ENCODE measurements around the gene ZBTB42.
A peak's percentile ranks its signal among the peaks of the same experiment; 100 is the strongest.

Gene ZBTB42

DNA sequence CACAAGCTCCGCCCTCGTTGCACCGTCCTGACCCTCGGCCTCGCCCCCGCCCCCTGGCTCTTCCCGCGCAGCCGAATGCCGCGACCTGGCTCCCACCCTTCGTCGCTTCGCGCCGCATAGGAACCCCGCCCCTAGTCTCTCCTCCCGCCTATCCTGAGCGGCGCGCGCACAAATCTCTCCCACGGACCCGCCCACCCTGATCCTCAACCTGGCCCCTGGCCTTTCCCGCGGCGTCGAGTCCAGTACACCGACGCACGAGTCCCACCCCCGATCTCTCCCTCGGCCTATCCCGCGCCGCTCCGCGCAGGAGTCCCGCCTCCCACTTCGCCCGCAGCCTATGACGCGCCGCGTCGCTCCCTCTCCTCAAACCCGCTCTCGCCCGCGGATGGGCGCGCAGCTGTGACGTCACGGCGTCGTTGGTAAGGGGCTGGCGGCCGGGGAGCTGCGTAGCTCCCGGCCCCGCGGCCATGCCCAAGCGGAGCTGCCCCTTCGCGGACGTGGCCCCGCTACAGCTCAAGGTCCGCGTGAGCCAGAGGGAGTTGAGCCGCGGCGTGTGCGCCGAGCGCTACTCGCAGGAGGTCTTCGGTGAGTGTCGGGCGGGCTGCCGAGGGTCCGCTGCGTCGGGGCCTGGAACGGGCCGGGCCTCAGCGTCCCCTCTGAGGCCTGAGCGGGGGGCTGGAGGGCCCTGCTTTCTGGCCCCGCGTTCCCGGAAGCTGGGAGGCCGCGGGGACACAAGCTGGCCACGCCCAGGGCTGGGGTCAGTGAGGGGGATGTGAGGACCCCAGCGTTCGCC is 48.0 kb upstream of the ZBTB42 start, which contains the start of gene SIVA1:
TSS of gene SIVA1 (plus strand) at position 413 of the 793 bp plus-strand sequence. CDS start at position 468, 55 bp downstream.
- Histone ChIP-seq H3K36me3 (ENCODE audit: control insufficient read depth in 2 of 2, insufficient read depth in 1 of 2, low read length in 2 of 2) (peaks cover 0 to 42% of the 10 kb centered on the region in 2 experiments; a peak in 1 of 3 replicates), H3K4me3 (ENCODE audit: low read depth, low read length) (peak within 1 kb of the TSS; percentile 100), H3K4me1 (ENCODE audit: control insufficient read depth, insufficient read depth, low read length) (no peaks in the 10 kb centered on the region; the same call in 1 of the 2 replicates), H3K9me3 (ENCODE audit: control insufficient read depth, insufficient read depth, low read depth, low read length) (no peaks in the 10 kb centered on the region), H3K27ac (ENCODE audit: extremely low read depth, low read depth, low read length) (peak within 1 kb of the TSS; percentile 92)
- CTCF ChIA-PET = interaction anchor here (0.6 to 1.0 kb wide), 8 partner anchors 27 to 338 kb away, joined by 3 to 7 read pairs (median 3); partner anchors contain the start of gene ADSS1
- POLR2A ChIA-PET = interaction anchor here (0.6 to 2.4 kb wide), 24 partner anchors 9 to 548 kb away, joined by 3 to 14 read pairs (median 4); partner anchors contain the start of gene CEP170B
- TF ChIP-seq KLF7 (tag by site-specific recombination; IDR thresholded peaks at IDR 0.05; ENCODE audit: borderline replicate concordance) (no peak), ZNF658 (tag by site-specific recombination; IDR thresholded peaks at IDR 0.05) (no peak), ZNF426 (tag by site-specific recombination; IDR thresholded peaks at IDR 0.05) (no peak), ZNF629 (tag by site-specific recombination; IDR thresholded peaks at IDR 0.05) (peak; percentile 99), ZNF654 (tag by site-specific recombination; IDR thresholded peaks at IDR 0.05; ENCODE audit: low read depth) (no peak), GLI4 (tag by site-specific recombination; IDR thresholded peaks at IDR 0.05) (no peak), ZFP3 (tag by site-specific recombination; IDR thresholded peaks at IDR 0.05; ENCODE audit: low read depth) (no peak), EGR2 (tag by site-specific recombination; IDR thresholded peaks at IDR 0.05; ENCODE audit: low read depth) (peak; percentile 95), ZNF155 (tag by site-specific recombination; IDR thresholded peaks at IDR 0.05) (no peak), ZNF548 (tag by site-specific recombination; IDR thresholded peaks at IDR 0.05) (no peak), ZNF302 (tag by site-specific recombination; IDR thresholded peaks at IDR 0.05; ENCODE audit: low read depth) (no peak), ZSCAN23 (tag by site-specific recombination; IDR thresholded peaks at IDR 0.05) (no peak), ZBTB17 (tag by site-specific recombination; IDR thresholded peaks at IDR 0.05) (peak; percentile 68), MEIS1 (CRISPR knock-in tag; IDR thresholded peaks at IDR 0.05; ENCODE audit: borderline replicate concordance) (no peak), ZNF792 (tag by site-specific recombination; IDR thresholded peaks at IDR 0.05) (0 out of 2 replicates have a peak, but pooled peaks have one; percentile 44), ZSCAN18 (tag by site-specific recombination; IDR thresholded peaks at IDR 0.05) (no peak), TSHZ1 (tag by site-specific recombination; IDR thresholded peaks at IDR 0.05; ENCODE audit: borderline replicate concordance) (0 out of 2 replicates have a peak, but pooled peaks have one; percentile 27), ZNF624 (tag by site-specific recombination; IDR thresholded peaks at IDR 0.05) (no peak), ZNF600 (tag by site-specific recombination; IDR thresholded peaks at IDR 0.05) (peak; percentile 62; the same call in 1 of the 2 replicates), ZNF623 (tag by site-specific recombination; IDR thresholded peaks at IDR 0.05) (no peak), SP2 (tag by site-specific recombination; IDR thresholded peaks at IDR 0.05) (peak; percentile 99)
- TF ChIP-seq, protein P1, sequence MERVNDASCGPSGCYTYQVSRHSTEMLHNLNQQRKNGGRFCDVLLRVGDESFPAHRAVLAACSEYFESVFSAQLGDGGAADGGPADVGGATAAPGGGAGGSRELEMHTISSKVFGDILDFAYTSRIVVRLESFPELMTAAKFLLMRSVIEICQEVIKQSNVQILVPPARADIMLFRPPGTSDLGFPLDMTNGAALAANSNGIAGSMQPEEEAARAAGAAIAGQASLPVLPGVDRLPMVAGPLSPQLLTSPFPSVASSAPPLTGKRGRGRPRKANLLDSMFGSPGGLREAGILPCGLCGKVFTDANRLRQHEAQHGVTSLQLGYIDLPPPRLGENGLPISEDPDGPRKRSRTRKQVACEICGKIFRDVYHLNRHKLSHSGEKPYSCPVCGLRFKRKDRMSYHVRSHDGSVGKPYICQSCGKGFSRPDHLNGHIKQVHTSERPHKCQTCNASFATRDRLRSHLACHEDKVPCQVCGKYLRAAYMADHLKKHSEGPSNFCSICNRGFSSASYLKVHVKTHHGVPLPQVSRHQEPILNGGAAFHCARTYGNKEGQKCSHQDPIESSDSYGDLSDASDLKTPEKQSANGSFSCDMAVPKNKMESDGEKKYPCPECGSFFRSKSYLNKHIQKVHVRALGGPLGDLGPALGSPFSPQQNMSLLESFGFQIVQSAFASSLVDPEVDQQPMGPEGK (tag by site-specific recombination; IDR thresholded peaks at IDR 0.05) = peak; percentile 89
- TF ChIP-seq, protein P2, sequence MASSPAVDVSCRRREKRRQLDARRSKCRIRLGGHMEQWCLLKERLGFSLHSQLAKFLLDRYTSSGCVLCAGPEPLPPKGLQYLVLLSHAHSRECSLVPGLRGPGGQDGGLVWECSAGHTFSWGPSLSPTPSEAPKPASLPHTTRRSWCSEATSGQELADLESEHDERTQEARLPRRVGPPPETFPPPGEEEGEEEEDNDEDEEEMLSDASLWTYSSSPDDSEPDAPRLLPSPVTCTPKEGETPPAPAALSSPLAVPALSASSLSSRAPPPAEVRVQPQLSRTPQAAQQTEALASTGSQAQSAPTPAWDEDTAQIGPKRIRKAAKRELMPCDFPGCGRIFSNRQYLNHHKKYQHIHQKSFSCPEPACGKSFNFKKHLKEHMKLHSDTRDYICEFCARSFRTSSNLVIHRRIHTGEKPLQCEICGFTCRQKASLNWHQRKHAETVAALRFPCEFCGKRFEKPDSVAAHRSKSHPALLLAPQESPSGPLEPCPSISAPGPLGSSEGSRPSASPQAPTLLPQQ (tag by site-specific recombination; IDR thresholded peaks at IDR 0.05) = peak; percentile 54
- TF ChIP-seq, protein P3, sequence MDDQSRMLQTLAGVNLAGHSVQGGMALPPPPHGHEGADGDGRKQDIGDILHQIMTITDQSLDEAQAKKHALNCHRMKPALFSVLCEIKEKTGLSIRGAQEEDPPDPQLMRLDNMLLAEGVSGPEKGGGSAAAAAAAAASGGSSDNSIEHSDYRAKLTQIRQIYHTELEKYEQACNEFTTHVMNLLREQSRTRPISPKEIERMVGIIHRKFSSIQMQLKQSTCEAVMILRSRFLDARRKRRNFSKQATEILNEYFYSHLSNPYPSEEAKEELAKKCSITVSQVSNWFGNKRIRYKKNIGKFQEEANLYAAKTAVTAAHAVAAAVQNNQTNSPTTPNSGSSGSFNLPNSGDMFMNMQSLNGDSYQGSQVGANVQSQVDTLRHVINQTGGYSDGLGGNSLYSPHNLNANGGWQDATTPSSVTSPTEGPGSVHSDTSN (CRISPR knock-in tag; IDR thresholded peaks at IDR 0.05) = no peak
- TF ChIP-seq, protein P4, sequence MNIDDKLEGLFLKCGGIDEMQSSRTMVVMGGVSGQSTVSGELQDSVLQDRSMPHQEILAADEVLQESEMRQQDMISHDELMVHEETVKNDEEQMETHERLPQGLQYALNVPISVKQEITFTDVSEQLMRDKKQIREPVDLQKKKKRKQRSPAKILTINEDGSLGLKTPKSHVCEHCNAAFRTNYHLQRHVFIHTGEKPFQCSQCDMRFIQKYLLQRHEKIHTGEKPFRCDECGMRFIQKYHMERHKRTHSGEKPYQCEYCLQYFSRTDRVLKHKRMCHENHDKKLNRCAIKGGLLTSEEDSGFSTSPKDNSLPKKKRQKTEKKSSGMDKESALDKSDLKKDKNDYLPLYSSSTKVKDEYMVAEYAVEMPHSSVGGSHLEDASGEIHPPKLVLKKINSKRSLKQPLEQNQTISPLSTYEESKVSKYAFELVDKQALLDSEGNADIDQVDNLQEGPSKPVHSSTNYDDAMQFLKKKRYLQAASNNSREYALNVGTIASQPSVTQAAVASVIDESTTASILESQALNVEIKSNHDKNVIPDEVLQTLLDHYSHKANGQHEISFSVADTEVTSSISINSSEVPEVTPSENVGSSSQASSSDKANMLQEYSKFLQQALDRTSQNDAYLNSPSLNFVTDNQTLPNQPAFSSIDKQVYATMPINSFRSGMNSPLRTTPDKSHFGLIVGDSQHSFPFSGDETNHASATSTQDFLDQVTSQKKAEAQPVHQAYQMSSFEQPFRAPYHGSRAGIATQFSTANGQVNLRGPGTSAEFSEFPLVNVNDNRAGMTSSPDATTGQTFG (tag by site-specific recombination; IDR thresholded peaks at IDR 0.05; ENCODE audit: borderline replicate concordance) = no peak

Measured in HEK293 (cell line).